ENCODE data around the gene ZDHHC16. TPM values are rescaled to one million over a fixed set of nuclear protein-coding genes. Genes with fewer than 3 reads are reported as not detected.
"Not testable (repeated sequence)": the region's sequence is repeated elsewhere in the genome, so short reads cannot be mapped to it uniquely, and the experiment has no call there.

The ZDHHC16 gene
- total RNA-seq, 4 donors from 2014 or later: 17.0 to 36.9 (median 28.2) TPM

DNA sequence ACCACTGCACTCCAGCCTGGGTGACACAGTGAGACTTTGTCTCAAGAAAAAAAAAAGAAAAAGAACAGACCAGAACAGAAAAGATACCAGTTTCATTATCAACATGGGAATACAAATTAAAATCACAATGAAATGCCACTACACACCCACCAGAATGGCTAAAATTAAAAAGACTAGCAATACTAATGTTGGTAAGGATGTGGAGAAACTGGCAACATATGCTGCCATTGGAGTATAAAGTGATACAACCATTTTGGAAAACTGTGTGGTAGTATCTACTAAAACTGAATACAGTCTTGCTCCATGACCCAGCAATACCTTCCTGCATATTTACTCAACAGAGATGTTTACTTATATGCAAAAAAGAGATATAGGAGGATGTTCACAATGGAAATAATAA is 41.9 kb upstream of the ZDHHC16 start:
- intact Hi-C loops (cut with DNase I): no loop called here
- TF ChIP-seq, protein P1, sequence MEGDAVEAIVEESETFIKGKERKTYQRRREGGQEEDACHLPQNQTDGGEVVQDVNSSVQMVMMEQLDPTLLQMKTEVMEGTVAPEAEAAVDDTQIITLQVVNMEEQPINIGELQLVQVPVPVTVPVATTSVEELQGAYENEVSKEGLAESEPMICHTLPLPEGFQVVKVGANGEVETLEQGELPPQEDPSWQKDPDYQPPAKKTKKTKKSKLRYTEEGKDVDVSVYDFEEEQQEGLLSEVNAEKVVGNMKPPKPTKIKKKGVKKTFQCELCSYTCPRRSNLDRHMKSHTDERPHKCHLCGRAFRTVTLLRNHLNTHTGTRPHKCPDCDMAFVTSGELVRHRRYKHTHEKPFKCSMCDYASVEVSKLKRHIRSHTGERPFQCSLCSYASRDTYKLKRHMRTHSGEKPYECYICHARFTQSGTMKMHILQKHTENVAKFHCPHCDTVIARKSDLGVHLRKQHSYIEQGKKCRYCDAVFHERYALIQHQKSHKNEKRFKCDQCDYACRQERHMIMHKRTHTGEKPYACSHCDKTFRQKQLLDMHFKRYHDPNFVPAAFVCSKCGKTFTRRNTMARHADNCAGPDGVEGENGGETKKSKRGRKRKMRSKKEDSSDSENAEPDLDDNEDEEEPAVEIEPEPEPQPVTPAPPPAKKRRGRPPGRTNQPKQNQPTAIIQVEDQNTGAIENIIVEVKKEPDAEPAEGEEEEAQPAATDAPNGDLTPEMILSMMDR (IDR thresholded peaks at IDR 0.05): no peak
- no peak for TF ChIP-seq POLR2A (IDR thresholded peaks at IDR 0.05)

DNA sequence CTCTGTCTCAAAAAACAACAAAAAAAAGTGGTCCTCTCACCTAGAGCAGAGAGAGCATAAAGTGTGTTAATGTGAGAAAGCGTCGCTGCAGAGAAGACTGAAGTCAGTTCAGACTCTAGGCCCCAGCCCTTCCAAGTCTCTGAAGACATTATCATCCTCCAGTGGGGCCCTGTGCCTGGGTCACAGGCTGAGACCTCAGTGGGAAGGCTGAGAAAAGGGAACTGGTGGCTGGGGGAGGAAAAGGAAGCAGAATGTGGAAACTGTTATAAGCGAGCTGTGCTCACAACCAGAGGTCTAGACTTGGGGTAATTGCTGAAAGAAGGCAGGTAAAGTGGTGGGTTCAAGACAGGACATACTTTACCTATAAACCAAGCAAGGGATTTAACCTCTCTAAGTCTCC is 39.9 kb upstream of the ZDHHC16 start:
- Histone ChIP-seq H3K9me3 (no peaks in the 10 kb centered on the region), H3K4me1 (peaks cover 20 to 44% (median 33%) of the 10 kb centered on the region in 3 donors), H3K36me3 (no peaks in the 10 kb centered on the region), H3K27me3 (no peaks in the 10 kb centered on the region), H3K27ac (peak overlapping the region in 1 of 4 donors; percentile 22), H3K4me3 (no peak overlapping the region)
- TF ChIP-seq, protein P1 (IDR thresholded peaks at IDR 0.05): no peak
- no peak for TF ChIP-seq POLR2A (IDR thresholded peaks at IDR 0.05)
- no peak for DNase-seq
- 70 to 75% methylated on average over 3 of the region's 3 CpGs for WGBS, 2 donors
- intact Hi-C loops (cut with DNase I): no loop called here

More for the DNA sequence above, 41.9 kb upstream of the ZDHHC16 start:
- H3K27ac ChIP-seq: no peak overlapping the region
- H3K4me1 ChIP-seq: peaks cover 24 to 47% (median 36%) of the 10 kb centered on the region in 3 donors
- H3K9me3 ChIP-seq: no peaks in the 10 kb centered on the region
- no peak for DNase-seq
- no peak overlapping the region for H3K4me3 ChIP-seq
- peaks cover 0 to under 1% (median 0%) of the 10 kb centered on the region in 3 donors for H3K36me3 ChIP-seq
- no peaks in the 10 kb centered on the region for H3K27me3 ChIP-seq

DNA sequence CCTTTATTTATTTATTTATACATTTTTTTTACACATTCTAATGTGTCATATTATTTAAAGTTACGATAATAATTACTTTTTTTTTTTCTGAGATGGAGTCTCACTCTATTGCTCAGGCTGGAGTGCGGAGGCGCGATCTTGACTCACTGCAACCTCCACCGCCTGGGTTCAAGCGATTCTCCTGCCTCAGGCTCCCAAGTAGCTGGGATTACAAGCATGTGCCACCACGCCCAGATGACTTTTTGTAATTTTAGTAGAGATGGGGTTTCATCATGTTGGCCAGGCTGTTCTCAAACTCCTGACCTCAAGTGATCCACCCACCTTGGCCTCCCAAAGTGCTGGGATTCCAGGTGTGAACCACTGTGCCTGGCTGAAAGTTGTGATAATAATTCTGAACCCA is 39.5 kb upstream of the ZDHHC16 start:
- Histone ChIP-seq H3K4me1 (peaks cover 20 to 44% (median 33%) of the 10 kb centered on the region in 3 donors), H3K27ac (peak overlapping the region in 3 of 4 donors; percentile 82 to 89 (median 88))
- 31 to 60% methylated on average over 6 to 7 of the region's 7 CpGs for WGBS, 2 donors
- H3K9me3 ChIP-seq; H3K27me3 ChIP-seq; intact Hi-C loops (cut with DNase I); H3K36me3 ChIP-seq; DNase-seq; H3K4me3 ChIP-seq: not testable (repeated sequence)

DNA sequence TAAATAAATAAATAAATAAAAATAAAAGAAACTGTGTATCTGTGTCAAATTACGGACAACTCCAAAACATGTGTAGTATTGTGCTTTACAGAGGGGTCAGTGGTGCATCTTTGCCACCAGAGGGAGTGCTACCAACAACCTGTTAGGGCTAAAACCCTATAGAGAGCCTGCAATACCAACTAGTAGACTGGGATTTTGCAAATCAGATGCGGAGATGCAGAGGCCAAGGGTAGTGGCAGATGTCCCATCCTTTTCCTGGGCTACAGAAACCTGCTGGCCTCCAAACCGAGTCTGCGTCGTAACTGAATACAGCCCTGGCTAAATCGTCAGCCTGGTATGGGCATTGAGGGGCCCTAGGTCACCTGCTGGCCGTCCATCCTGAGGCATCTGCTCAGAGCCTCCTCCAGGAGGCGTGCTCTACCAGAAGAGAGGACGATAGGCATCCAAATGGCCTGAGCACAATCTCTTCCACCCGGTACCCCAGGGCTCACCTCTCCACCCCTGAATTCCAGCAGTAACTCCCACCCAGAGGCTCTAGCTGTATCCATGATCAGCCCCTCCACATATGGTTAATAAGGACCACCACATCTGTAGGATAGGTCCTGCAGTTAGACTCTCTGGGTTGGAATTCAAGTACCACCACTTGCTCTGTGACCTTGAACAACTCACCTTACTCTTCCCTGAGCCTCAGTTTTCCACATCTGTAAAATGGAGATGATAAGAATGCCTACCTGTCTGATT is 38.6 kb upstream of the ZDHHC16 start:
- no peaks in the 10 kb centered on the region for H3K27me3 ChIP-seq
- intact Hi-C loops (cut with DNase I): no loop called here

DNA sequence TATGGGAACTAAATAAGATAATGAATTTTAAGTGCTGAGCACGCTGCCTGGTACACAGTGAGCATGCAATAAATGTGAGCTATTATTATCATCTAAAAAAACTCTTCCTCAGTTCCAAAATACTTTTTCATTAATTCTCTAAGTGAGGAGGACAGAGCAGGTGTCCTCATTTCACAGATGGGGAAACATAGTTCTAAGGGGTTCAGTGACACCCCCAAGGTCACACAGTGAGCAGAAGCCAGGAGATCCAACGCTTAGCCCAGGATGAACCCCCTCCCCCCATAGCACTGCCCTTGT is 38.1 kb upstream of the ZDHHC16 start:
- DNase-seq: no peak
- no peak overlapping the region for H3K4me3 ChIP-seq

More for the DNA sequence above, 38.6 kb upstream of the ZDHHC16 start:
- WGBS, 2 donors: 1 to 5% methylated on average over 5 to 10 of the region's 10 CpGs
- Histone ChIP-seq H3K4me1 (peaks cover 20 to 50% (median 37%) of the 10 kb centered on the region in 3 donors), H3K4me3 (peak overlapping the region in 2 of 4 donors; percentile 3 to 9), H3K9me3 (no peaks in the 10 kb centered on the region), H3K36me3 (no peaks in the 10 kb centered on the region), H3K27ac (peak overlapping the region; percentile 82 to 89 (median 86))
- DNase-seq: no peak
- no peak for TF ChIP-seq POLR2A (IDR thresholded peaks at IDR 0.05)
- TF ChIP-seq, protein P1 (IDR thresholded peaks at IDR 0.05): peak; percentile 76 to 89 (median 87)

More for the DNA sequence above, 38.1 kb upstream of the ZDHHC16 start:
- intact Hi-C loops (cut with DNase I): no loop called here
- H3K27me3 ChIP-seq: no peaks in the 10 kb centered on the region
- H3K4me1 ChIP-seq: peaks cover 20 to 56% (median 40%) of the 10 kb centered on the region in 3 donors
- H3K9me3 ChIP-seq: no peaks in the 10 kb centered on the region
- TF ChIP-seq, protein P1 (IDR thresholded peaks at IDR 0.05): no peak
- no peak for TF ChIP-seq POLR2A (IDR thresholded peaks at IDR 0.05)
- H3K27ac ChIP-seq: peak overlapping the region; percentile 82 to 89 (median 86)
- 73 to 82% methylated on average over 2 of the region's 2 CpGs for WGBS, 2 donors
- H3K36me3 ChIP-seq: no peaks in the 10 kb centered on the region

All from esophagus squamous epithelium (tissue), 5 donors.